HCT116 (cell line): Measurements from ENCODE around the gene RBM19. TPM values are rescaled to one million over a fixed set of nuclear protein-coding genes. Genes with fewer than 3 reads are reported as not detected.

Experiments
- ATAC-seq: fragments of 200-7000 bp; cut with Tn5 transposase; 2 replicates; pipeline ENCODE4 v1.9.1; 2020; ENCODE audit warnings: mild to moderate bottlenecking, moderate library complexity
- BruUV-seq: library from RNA; stranded (reverse); fragments of 400-500 nt; replicated peaks from 2 replicates; lab custom pipeline; 2021; lab: Mats Ljungman, UMichigan
- CTCF ChIA-PET: fragments of 300-600 bp; sonication (Branson Sonifier 250); formaldehyde crosslinking; loops from one replicate; lab custom pipeline; 2021; ENCODE audit warnings: antibody characterized with exemption; lab: Charles Lee
- POLR2A ChIA-PET: fragments of 300-600, 350-600 bp; sonication (Branson Sonifier 250); formaldehyde crosslinking; loops from one replicate; lab custom pipeline; 2021; ENCODE audit warnings: antibody characterized with exemption; lab: Charles Lee
- RAD21 ChIA-PET, 2 experiments: fragments of 300-600 bp; sonication (Branson Sonifier 250); formaldehyde crosslinking; loops; one replicate each; lab custom pipeline; 2023; ENCODE audit warnings: low total read pairs in 2 of 2; ENCODE audit not compliant: uncharacterized antibody in 2 of 2, unreplicated experiment in 2 of 2, low non-redundant PET in 1 of 2; lab: Charles Lee
- DNase-seq: peaks from one replicate; pipeline ENCODE4 v3.0.0-alpha.2; 2010; ENCODE audit warnings: low read depth, low spot score
- H2AFZ ChIP-seq: fragments of 200-600 bp; shearing (Covaris generic), sonication (generic); 2 replicates; pipeline ENCODE4 v1.6.1; 2017; ENCODE audit warnings: low read depth, mixed run types, mixed read lengths, antibody characterized with exemption, low read length; ENCODE audit not compliant: poor library complexity, severe bottlenecking
- H3K27ac ChIP-seq: 2 replicates; pipeline ENCODE4 v1.5.1; 2012; ENCODE audit warnings: low read depth, low read length
- H3K27me3 ChIP-seq: fragments of 200-600 bp; sonication (generic); 2 replicates; pipeline ENCODE4 v1.6.1; 2016; ENCODE audit warnings: mixed run types, low read length, mixed read lengths; ENCODE audit not compliant: insufficient read depth
- H3K36me3 ChIP-seq, 2 experiments: fragments of 200-500 bp in 1 of 2; fragments of 200-600 bp in 1 of 2; sonication (Bioruptor generic) in 1 of 2; sonication (generic) in 1 of 2; 2 replicates each; pipeline versions ENCODE4 v1.5.1 to v1.6.1; 2014 to 2016; ENCODE audit warnings: low read length in 2 of 2, inconsistent platforms in 1 of 2, mixed read lengths in 1 of 2, mixed run types in 1 of 2; ENCODE audit not compliant: insufficient read depth in 2 of 2, control insufficient read depth in 1 of 2
- H3K4me1 ChIP-seq, 2 experiments: fragments of 200-600 bp in 1 of 2; sonication (generic) in 1 of 2; 2 replicates each; pipeline versions ENCODE4 v1.5.1 to v1.6.1; 2012 to 2017; ENCODE audit warnings: low read length in 2 of 2, inconsistent platforms in 1 of 2, mild to moderate bottlenecking in 1 of 2, mixed read lengths in 1 of 2, mixed run types in 1 of 2, moderate library complexity in 1 of 2; ENCODE audit not compliant: insufficient read depth in 2 of 2, control insufficient read depth in 1 of 2
- H3K4me2 ChIP-seq: fragments of 200-600 bp; sonication (generic); 2 replicates; pipeline ENCODE4 v1.6.1; 2017; ENCODE audit warnings: mixed run types, low read length, mixed read lengths
- H3K4me3 ChIP-seq, 2 experiments: fragments of 200-600 bp in 1 of 2; sonication (generic) in 1 of 2; replicated peaks in 1 of 2; 2 replicates each; pipeline ENCODE4 v1.5.1; 2011 to 2016; ENCODE audit warnings: low read length in 2 of 2, control low read depth in 1 of 2, low read depth in 1 of 2, mild to moderate bottlenecking in 1 of 2, mixed read lengths in 1 of 2, mixed run types in 1 of 2
- H3K79me2 ChIP-seq: fragments of 200-600 bp; sonication (generic); 2 replicates; pipeline ENCODE4 v1.6.1; 2017; ENCODE audit warnings: mild to moderate bottlenecking, mixed run types, low read length, moderate library complexity, mixed read lengths; ENCODE audit not compliant: insufficient read depth
- H3K9ac ChIP-seq: fragments of 200-600 bp; sonication (generic); 2 replicates; pipeline ENCODE4 v1.6.1; 2016; ENCODE audit warnings: low read length, mixed read lengths
- H3K9me2 ChIP-seq: fragments of 200-600 bp; sonication (generic), shearing (Covaris generic); 2 replicates; pipeline ENCODE4 v1.6.1; 2017; ENCODE audit warnings: mixed run types, mild to moderate bottlenecking, moderate library complexity; ENCODE audit not compliant: insufficient read depth
- H3K9me3 ChIP-seq, 2 experiments: fragments of 200-500 bp in 1 of 2; fragments of 200-600 bp in 1 of 2; sonication (Bioruptor generic) in 1 of 2; sonication (generic) in 1 of 2; 2 replicates each; pipeline ENCODE4 v1.6.1; 2014 to 2017; ENCODE audit warnings: low read length in 2 of 2, mixed read lengths in 2 of 2, inconsistent platforms in 1 of 2, low read depth in 1 of 2, mild to moderate bottlenecking in 1 of 2, mixed run types in 1 of 2, moderate library complexity in 1 of 2; ENCODE audit not compliant: control insufficient read depth in 1 of 2, insufficient read depth in 1 of 2
- H4K20me1 ChIP-seq: fragments of 200-600 bp; sonication (generic), shearing (Covaris generic); 2 replicates; pipeline ENCODE4 v1.6.1; 2017; ENCODE audit warnings: mixed run types, mild to moderate bottlenecking, moderate library complexity; ENCODE audit not compliant: insufficient read depth
- CBX3 ChIP-seq: IDR thresholded peaks from 2 replicates; pipeline ENCODE4 v1.6.1; 2012; ENCODE audit warnings: low read depth
- CEBPB ChIP-seq: IDR thresholded peaks from 2 replicates; pipeline ENCODE4 v1.6.1; 2012; ENCODE audit warnings: low read depth
- EGR1 ChIP-seq: IDR thresholded peaks from 2 replicates; pipeline ENCODE4 v1.6.1; 2012; ENCODE audit warnings: low read depth
- ELF1 ChIP-seq: IDR thresholded peaks from 2 replicates; pipeline ENCODE4 v1.6.1; 2012; ENCODE audit warnings: low read depth, borderline replicate concordance
- EZH2 ChIP-seq: fragments of 200-600 bp; sonication (generic); IDR thresholded peaks from 2 replicates; pipeline ENCODE4 v1.6.1; 2017; ENCODE audit warnings: antibody characterized with exemption, mixed run types
- EZH2phosphoT487 ChIP-seq: fragments of 200-600 bp; IDR thresholded peaks from 2 replicates; pipeline ENCODE4 v1.6.1; 2018; ENCODE audit warnings: antibody characterized with exemption, borderline replicate concordance
- FOSL1 ChIP-seq: IDR thresholded peaks from 2 replicates; pipeline ENCODE4 v1.6.1; 2012; ENCODE audit warnings: low read depth
- RAD21 ChIP-seq: IDR thresholded peaks from 2 replicates; pipeline ENCODE4 v1.6.1; 2012; ENCODE audit warnings: low read depth, mild to moderate bottlenecking
- SIN3A ChIP-seq: IDR thresholded peaks from 2 replicates; pipeline ENCODE4 v1.6.1; 2012; ENCODE audit warnings: low read depth
- SP1 ChIP-seq: IDR thresholded peaks from 2 replicates; pipeline ENCODE4 v1.6.1; 2012; ENCODE audit warnings: low read depth
- SRF ChIP-seq: IDR thresholded peaks from 2 replicates; pipeline ENCODE4 v1.6.1; 2012; ENCODE audit warnings: low read depth
- YY1 ChIP-seq: IDR thresholded peaks from 2 replicates; pipeline ENCODE4 v1.6.1; 2011; ENCODE audit warnings: low read length, low read depth, moderate library complexity, mild to moderate bottlenecking; ENCODE audit not compliant: insufficient replicate concordance; ENCODE audit errors: extremely low read depth
- ZNF274 ChIP-seq: fragments of 200-500 bp; sonication (Bioruptor generic); IDR thresholded peaks from 2 replicates; pipeline ENCODE4 v1.6.1; 2014; ENCODE audit warnings: mild to moderate bottlenecking, low read depth, low read length, inconsistent platforms
- intact Hi-C: fragments of 100-400 bp; cut with micrococcal nuclease; formaldehyde crosslinking; loops from 2 replicates; pipeline ENCODE4 v1.10.0; 2022
- total RNA-seq: library from RNA; stranded (reverse); gene quantifications from one replicate; pipeline ENCODE4 v1.2.1, GENCODE V29; 2021; ENCODE audit not compliant: unreplicated experiment
- TF ChIP-seq, protein P1 (sequence below), 3 experiments: fragments of 200-600 bp in 1 of 3; sonication (generic) in 1 of 3; IDR thresholded peaks in 2 of 3; conservative IDR thresholded peaks in 1 of 3; 2 replicates each; pipeline ENCODE4 v1.5.1; 2012 to 2017; ENCODE audit warnings: low read depth in 2 of 3, low read length in 2 of 3, antibody characterized with exemption in 1 of 3, borderline replicate concordance in 1 of 3, control low read depth in 1 of 3, mild to moderate bottlenecking in 1 of 3, mixed read lengths in 1 of 3, mixed run types in 1 of 3, moderate library complexity in 1 of 3; ENCODE audit not compliant: insufficient read depth in 1 of 3
- TF ChIP-seq, protein P2 (sequence below): IDR thresholded peaks from 2 replicates; pipeline ENCODE4 v1.6.1; 2012

RBM19 gene
- total RNA-seq, 1 experiment from 2014 or later, result 30.7 TPM

DNA sequence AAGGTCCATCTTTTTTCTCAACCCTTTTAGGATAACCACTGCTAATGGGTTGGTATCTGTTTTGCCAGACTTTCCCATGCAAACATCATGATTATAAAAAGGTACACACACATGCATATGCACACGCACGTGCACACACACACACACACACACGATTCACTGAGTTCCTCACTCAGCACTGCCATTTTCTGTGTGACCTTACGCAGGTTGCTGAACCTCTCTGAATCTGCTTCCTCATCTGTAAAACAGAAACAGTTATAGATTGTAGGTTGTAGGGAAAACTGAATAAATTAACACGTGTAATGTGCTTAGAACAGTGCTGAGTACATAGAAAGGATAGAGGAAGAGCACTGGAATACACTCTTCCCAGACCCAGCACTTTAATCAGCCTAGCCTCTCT is 182.3 kb downstream of the RBM19 start:
- Histone ChIP-seq H3K27me3 (peaks cover 10% of the 10 kb centered on the region; the same call in 1 of the 2 replicates), H3K36me3 (no peaks in the 10 kb centered on the region), H3K4me1 (peaks cover 8 to 21% of the 10 kb centered on the region in 2 experiments), H3K4me3 (no peak overlapping the region), H4K20me1 (no peaks in the 10 kb centered on the region), H3K9ac (no peak overlapping the region), H3K27ac (no peak overlapping the region), H3K9me2 (no peaks in the 10 kb centered on the region), H3K9me3 (no peaks in the 10 kb centered on the region), H3K4me2 (no peak overlapping the region), H3K79me2 (no peaks in the 10 kb centered on the region), H2AFZ (no peak overlapping the region)
- BruUV-seq, result no TSS peak
- intact Hi-C loops, result no loop called here
- ChIA-PET CTCF (no interaction called here), POLR2A (no interaction called here), RAD21 (no interaction called here)
- ATAC-seq, result no peak
- no peak for TF ChIP-seq YY1
- TF ChIP-seq RAD21, result no peak
- TF ChIP-seq EZH2, result no peak
- TF ChIP-seq, protein P1, sequence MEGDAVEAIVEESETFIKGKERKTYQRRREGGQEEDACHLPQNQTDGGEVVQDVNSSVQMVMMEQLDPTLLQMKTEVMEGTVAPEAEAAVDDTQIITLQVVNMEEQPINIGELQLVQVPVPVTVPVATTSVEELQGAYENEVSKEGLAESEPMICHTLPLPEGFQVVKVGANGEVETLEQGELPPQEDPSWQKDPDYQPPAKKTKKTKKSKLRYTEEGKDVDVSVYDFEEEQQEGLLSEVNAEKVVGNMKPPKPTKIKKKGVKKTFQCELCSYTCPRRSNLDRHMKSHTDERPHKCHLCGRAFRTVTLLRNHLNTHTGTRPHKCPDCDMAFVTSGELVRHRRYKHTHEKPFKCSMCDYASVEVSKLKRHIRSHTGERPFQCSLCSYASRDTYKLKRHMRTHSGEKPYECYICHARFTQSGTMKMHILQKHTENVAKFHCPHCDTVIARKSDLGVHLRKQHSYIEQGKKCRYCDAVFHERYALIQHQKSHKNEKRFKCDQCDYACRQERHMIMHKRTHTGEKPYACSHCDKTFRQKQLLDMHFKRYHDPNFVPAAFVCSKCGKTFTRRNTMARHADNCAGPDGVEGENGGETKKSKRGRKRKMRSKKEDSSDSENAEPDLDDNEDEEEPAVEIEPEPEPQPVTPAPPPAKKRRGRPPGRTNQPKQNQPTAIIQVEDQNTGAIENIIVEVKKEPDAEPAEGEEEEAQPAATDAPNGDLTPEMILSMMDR (IDR thresholded peaks at IDR 0.05 in 2 of 3, conservative IDR thresholded peaks at IDR 0.05 in 1 of 3; ENCODE audit: borderline replicate concordance in 1 of 3, insufficient read depth in 1 of 3, low read depth in 2 of 3, low read length in 2 of 3), result no peak
- TF ChIP-seq, protein P2, sequence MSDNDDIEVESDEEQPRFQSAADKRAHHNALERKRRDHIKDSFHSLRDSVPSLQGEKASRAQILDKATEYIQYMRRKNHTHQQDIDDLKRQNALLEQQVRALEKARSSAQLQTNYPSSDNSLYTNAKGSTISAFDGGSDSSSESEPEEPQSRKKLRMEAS, result no peak
- TF ChIP-seq ELF1, result no peak
- TF ChIP-seq CEBPB, result no peak
- TF ChIP-seq EZH2phosphoT487, result no peak
- DNase-seq, result no peak

DNA sequence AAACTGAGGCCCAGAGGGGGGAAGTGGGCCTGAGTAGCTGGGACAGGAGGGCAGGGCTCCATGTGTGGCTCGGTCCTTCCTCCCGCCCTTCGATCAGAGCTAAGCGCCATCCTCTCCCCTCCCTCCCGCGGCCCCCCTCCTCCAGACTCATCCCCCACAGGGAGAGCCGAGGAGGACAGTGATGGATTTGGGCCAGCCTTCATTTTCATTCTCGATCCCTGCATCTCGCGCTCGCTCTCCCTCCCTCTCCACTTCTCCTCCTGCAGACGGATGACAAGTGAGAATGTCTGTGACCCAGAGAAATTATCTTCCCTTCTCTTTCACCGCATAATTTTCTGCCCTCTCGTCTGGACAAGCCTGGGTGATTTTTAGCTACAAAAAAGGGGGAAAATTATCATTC is 183.3 kb downstream of the RBM19 start:
- ChIA-PET RAD21 (no interaction called here), CTCF (no interaction called here), POLR2A (no interaction called here)
- no peak overlapping the region for H3K27ac ChIP-seq
- no peaks in the 10 kb centered on the region for H3K36me3 ChIP-seq
- no peaks in the 10 kb centered on the region for H3K9me3 ChIP-seq
- H3K4me2 ChIP-seq, result no peak overlapping the region
- H2AFZ ChIP-seq, result no peak overlapping the region
- DNase-seq, result no peak
- H3K4me1 ChIP-seq, result peaks cover 5 to 13% of the 10 kb centered on the region in 2 experiments
- no peak overlapping the region for H3K4me3 ChIP-seq
- ATAC-seq, result no peak
- H3K9me2 ChIP-seq, result no peaks in the 10 kb centered on the region
- H3K79me2 ChIP-seq, result no peaks in the 10 kb centered on the region
- no peaks in the 10 kb centered on the region for H4K20me1 ChIP-seq
- no peak overlapping the region for H3K9ac ChIP-seq
- intact Hi-C loops, result no loop called here
- BruUV-seq, result no TSS peak
- peaks cover 10% of the 10 kb centered on the region; the same call in 1 of the 2 replicates for H3K27me3 ChIP-seq
- no peak for TF ChIP-seq FOSL1
- TF ChIP-seq EZH2, result no peak
- TF ChIP-seq SIN3A, result no peak
- TF ChIP-seq EZH2phosphoT487, result no peak
- TF ChIP-seq RAD21, result no peak
- no peak for TF ChIP-seq CBX3
- TF ChIP-seq ZNF274, result no peak
- TF ChIP-seq, protein P2, result no peak
- TF ChIP-seq EGR1, result no peak
- no peak for TF ChIP-seq SP1
- TF ChIP-seq, protein P1 (IDR thresholded peaks at IDR 0.05 in 2 of 3, conservative IDR thresholded peaks at IDR 0.05 in 1 of 3; ENCODE audit: borderline replicate concordance in 1 of 3, insufficient read depth in 1 of 3, low read depth in 2 of 3, low read length in 2 of 3), result no peak
- no peak for TF ChIP-seq SRF
- TF ChIP-seq ELF1, result no peak
